ENCODE measurements around the gene TBC1D14. TPM values are rescaled to one million over a fixed set of nuclear protein-coding genes. Genes with fewer than 3 reads are reported as not detected.

TBC1D14 gene
- total RNA-seq, 4 donors from 2014 or later = 39.8 to 47.0 (median 46.0) TPM

DNA sequence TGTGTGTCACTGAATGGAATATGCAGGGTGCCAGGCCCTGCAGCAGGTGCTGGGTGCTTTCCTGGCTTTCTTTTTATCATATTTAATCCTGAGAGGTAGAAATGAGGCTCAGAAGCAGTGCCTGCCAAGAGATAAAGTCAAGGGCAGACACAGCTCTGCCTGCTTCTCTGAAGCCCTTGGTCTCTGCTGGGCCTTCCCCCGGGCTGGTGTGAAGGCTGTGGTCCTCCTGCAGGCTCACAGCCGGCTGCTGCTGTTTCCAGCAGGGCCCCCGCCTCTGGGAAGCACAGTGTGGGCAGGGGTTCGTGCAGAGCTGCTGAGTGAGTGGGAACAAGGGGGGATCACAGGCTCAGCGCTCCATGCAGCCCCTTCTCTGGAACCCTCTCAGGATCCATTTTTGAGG, 49.6 kb downstream of the TBC1D14 start:
- TF ChIP-seq, protein P1, sequence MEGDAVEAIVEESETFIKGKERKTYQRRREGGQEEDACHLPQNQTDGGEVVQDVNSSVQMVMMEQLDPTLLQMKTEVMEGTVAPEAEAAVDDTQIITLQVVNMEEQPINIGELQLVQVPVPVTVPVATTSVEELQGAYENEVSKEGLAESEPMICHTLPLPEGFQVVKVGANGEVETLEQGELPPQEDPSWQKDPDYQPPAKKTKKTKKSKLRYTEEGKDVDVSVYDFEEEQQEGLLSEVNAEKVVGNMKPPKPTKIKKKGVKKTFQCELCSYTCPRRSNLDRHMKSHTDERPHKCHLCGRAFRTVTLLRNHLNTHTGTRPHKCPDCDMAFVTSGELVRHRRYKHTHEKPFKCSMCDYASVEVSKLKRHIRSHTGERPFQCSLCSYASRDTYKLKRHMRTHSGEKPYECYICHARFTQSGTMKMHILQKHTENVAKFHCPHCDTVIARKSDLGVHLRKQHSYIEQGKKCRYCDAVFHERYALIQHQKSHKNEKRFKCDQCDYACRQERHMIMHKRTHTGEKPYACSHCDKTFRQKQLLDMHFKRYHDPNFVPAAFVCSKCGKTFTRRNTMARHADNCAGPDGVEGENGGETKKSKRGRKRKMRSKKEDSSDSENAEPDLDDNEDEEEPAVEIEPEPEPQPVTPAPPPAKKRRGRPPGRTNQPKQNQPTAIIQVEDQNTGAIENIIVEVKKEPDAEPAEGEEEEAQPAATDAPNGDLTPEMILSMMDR (IDR thresholded peaks at IDR 0.05) = no peak
- no peak for TF ChIP-seq POLR2A (IDR thresholded peaks at IDR 0.05)
- WGBS, 2 donors = 90 to 97% methylated on average over 2 to 4 of the region's 5 CpGs
- H3K9me3 ChIP-seq = no peaks in the 10 kb centered on the region
- H3K4me1 ChIP-seq = peaks cover 13 to 19% of the 10 kb centered on the region in 2 donors
- no peak for DNase-seq
- intact Hi-C loops (cut with DNase I) = no loop called here
- H3K36me3 ChIP-seq = no peaks in the 10 kb centered on the region
- H3K4me3 ChIP-seq (replicated peaks in 1 of 3) = no peak overlapping the region
- no peaks in the 10 kb centered on the region for H3K27me3 ChIP-seq
- H3K27ac ChIP-seq = no peak overlapping the region

DNA sequence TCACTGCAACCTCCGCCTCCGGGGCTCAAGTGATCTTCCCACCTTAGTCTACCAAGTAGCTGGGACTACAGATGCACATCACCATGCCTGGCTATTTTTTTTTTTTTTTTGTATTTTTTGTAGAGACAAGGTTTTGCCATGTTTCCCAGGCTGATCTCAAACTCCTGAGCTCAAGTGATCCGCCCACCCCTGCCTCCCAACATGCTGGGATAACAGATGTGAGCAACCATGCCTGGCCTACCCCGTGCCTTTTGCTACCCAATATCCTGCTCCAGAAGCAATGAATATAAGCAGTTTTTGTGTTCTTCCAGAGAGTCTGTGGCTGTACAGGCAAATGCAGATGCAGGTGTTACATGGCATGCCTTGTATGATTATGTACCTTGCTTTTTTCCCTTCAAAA, 50.5 kb downstream of the TBC1D14 start:
- TF ChIP-seq, protein P1 (IDR thresholded peaks at IDR 0.05) = no peak
- TF ChIP-seq POLR2A (IDR thresholded peaks at IDR 0.05) = no peak
- intact Hi-C loops (cut with DNase I) = no loop called here
- no peak for DNase-seq

DNA sequence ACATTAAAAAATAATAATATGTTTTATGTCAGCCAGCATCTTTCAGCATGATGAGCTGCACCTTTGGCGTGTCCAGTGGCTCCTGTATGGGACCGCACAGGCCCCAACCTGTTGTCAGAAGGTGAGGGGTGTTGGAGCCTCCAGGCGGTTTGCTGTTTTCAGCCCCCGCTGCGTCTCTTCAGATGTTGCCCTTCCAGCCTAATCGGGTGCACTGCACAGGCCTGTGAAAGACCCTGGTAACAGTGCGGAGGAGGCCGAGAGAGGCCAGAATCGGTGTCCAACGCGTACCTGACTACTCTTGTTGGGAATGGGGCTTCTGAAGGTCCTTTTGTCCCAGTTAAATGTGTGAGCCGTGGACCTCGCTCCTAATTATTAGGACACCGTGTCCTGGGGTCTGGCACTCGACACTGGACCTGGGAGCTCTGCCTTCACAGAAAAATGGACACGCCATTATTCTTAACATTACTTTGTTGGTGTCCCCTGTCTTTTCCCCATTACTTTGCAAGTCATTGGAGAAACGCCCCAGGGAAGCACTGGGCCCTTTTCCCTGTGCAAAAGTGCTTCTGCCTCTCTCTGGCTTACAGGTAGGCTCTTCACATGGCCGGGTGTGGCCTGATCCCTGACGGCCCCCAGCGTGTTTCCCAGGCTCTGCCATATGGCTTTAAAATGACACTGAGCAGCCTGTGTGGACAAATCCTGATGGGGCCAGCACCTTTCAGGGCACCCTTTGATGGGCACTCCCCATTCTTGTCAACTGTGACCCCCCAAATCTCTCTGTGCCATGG, 51.2 kb downstream of the TBC1D14 start:
- 92 to 96% methylated on average over 17 to 20 of the region's 20 CpGs for WGBS, 2 donors
- Histone ChIP-seq H3K27me3 (no peaks in the 10 kb centered on the region), H3K4me3 (replicated peaks in 1 of 3) (no peak overlapping the region), H3K27ac (no peak overlapping the region), H3K9me3 (no peaks in the 10 kb centered on the region), H3K4me1 (peaks cover under 1 to 4% of the 10 kb centered on the region in 2 donors), H3K36me3 (no peaks in the 10 kb centered on the region)
- TF ChIP-seq, protein P1 (IDR thresholded peaks at IDR 0.05) = no peak
- no peak for TF ChIP-seq POLR2A (IDR thresholded peaks at IDR 0.05)
- DNase-seq = no peak
- intact Hi-C loops (cut with DNase I) = no loop called here

More for the DNA sequence above, 50.5 kb downstream of the TBC1D14 start:
- no peaks in the 10 kb centered on the region for H3K36me3 ChIP-seq
- WGBS, 2 donors = 88 to 91% methylated on average over 4 of the region's 4 CpGs
- H3K4me3 ChIP-seq (replicated peaks in 1 of 3) = no peak overlapping the region
- peaks cover 7 to 11% of the 10 kb centered on the region in 2 donors for H3K4me1 ChIP-seq
- no peaks in the 10 kb centered on the region for H3K9me3 ChIP-seq
- H3K27ac ChIP-seq = no peak overlapping the region
- H3K27me3 ChIP-seq = no peaks in the 10 kb centered on the region

DNA sequence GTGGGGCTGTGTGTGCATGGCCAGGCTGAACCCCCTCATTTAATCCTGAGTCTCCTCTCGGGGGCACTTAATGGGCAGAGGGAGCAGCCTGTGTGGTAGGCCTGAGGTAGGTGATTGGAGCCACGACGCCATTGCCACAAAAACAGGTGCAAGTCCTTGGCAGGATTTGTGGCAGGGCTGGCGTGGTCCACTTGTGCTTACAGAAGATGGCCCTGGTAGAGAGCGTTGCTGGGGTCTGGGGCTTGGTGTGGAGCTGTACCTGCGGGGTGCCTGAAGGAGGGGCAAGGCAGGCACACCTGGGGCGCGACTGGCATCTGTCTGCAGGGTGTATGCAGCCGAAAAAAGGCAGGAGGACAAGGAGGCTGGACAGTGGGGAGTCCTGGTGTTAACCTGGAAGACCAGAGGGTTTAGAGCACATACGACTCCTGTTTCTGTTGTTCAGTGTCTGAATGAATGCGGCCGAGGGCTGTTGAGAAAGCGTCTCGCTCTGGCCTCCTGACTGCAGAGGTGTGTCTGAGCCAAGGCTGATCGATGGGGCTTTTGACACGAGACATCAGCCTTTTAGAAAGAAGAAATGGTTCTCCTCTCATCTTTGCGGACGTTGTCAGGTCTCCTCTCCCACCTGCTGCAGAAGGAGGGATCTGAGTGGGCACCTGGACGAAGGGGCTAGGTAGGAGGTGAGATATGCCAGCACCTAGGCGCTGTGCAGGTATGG, 52.0 kb downstream of the TBC1D14 start:
- intact Hi-C loops (cut with DNase I) = no loop called here
- Histone ChIP-seq H3K4me1 (no peaks in the 10 kb centered on the region), H3K27ac (no peak overlapping the region), H3K9me3 (no peaks in the 10 kb centered on the region), H3K4me3 (replicated peaks in 1 of 3) (no peak overlapping the region), H3K27me3 (no peaks in the 10 kb centered on the region), H3K36me3 (no peaks in the 10 kb centered on the region)
- DNase-seq = no peak
- TF ChIP-seq, protein P1 (IDR thresholded peaks at IDR 0.05) = no peak
- no peak for TF ChIP-seq POLR2A (IDR thresholded peaks at IDR 0.05)
- WGBS, 2 donors = 92 to 94% methylated on average over 20 of the region's 20 CpGs
